ENCODE results near the gene CNTN3. TPM values are rescaled to one million over a fixed set of nuclear protein-coding genes. Genes with fewer than 3 reads are reported as not detected.

The CNTN3 gene
- 4.2 and 5.0 TPM in 2 replicates for total RNA-seq

GRCh38 chr3:74614107-74614967 is at the start of gene CNTN3:
Gene CNTN3 (minus strand): TSS chr3:74614659. CDS start chr3:74521112, 93,547 bp downstream.

Measured in uterine smooth muscle cell (primary cell).